Measurements from ENCODE around the gene OTOR. TPM values are rescaled to one million over a fixed set of nuclear protein-coding genes. Genes with fewer than 3 reads are reported as not detected.

Gene OTOR
- total and polyA plus RNA-seq, 2 of the 13 experiments (the other 11 are each of a cell fraction or from before 2014, with no cell fraction given), result not detected

DNA sequence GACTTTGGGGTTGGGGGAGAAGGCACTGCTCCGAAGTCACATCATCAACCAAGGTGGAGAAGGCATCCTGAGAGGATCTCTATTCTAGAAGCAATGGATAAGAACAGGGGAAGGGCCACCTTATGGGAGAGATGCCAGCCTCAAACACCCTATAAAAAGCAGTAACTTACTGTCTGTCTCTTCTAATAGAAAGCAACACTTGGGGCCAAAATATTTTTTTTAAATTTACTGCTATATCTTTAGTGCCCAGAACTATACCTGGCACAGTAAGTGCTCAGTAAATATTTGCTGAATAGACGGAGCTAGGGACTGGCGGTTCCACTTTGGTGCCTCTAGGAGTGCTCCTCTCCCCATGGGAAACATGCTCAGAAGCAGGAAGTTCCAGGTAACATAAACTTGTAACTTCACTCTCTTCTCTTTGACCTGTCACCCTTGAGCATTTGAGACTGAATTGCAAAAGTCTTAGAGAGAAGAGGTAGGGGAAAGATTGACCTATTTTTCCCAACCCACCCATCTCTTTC lies 807 bp upstream of the OTOR start (continued):
- TF ChIP-seq KDM6A (CRISPR knock-in tag; IDR thresholded peaks at IDR 0.05; ENCODE audit: low read depth) (no peak), ELF3 (CRISPR knock-in tag; IDR thresholded peaks at IDR 0.05) (0 out of 2 replicates have a peak, but pooled peaks have one; percentile 28), PHB2 (IDR thresholded peaks at IDR 0.05; ENCODE audit: partially characterized antibody) (no peak), ZSCAN22 (CRISPR knock-in tag; IDR thresholded peaks at IDR 0.05) (no peak), ZNF557 (CRISPR knock-in tag; IDR thresholded peaks at IDR 0.05) (no peak), STAT5B (CRISPR knock-in tag; IDR thresholded peaks at IDR 0.05) (no peak), XRCC5 (optimal IDR thresholded peaks at IDR 0.05; ENCODE audit: low read length) (peak; percentile 26), MTF1 (CRISPR knock-in tag; IDR thresholded peaks at IDR 0.05) (no peak), MAFK (conservative IDR thresholded peaks at IDR 0.05 in 1 of 2, IDR thresholded peaks at IDR 0.05 in 1 of 2; ENCODE audit: low read length in 2 of 2) (peak; percentile 26 to 39; a peak in 1 of 4 replicates)
- TF ChIP-seq, protein P1, sequence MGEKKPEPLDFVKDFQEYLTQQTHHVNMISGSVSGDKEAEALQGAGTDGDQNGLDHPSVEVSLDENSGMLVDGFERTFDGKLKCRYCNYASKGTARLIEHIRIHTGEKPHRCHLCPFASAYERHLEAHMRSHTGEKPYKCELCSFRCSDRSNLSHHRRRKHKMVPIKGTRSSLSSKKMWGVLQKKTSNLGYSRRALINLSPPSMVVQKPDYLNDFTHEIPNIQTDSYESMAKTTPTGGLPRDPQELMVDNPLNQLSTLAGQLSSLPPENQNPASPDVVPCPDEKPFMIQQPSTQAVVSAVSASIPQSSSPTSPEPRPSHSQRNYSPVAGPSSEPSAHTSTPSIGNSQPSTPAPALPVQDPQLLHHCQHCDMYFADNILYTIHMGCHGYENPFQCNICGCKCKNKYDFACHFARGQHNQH (CRISPR knock-in tag; IDR thresholded peaks at IDR 0.05), result no peak

DNA sequence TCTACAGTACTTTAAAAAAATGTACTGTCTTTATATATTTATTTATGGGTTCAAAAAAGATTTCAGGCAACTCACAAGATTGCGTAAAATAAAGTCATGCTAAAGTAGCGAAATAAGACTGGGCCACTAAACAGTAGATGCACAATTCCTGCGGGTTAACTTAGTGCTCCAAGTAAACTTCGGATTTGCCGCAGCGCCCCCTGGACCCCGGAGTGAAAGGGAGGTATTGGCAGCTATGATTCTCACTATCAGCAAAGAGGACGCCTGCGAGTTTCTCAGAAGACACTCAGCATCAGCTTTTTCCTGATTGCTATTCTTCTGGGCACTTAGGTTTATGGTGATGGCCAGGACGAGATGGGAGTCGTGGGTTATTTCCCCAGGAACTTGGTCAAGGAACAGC lies 1.4 kb downstream of the OTOR start:
- ATAC-seq (peak; percentile 67), DNase-seq (ENCODE audit: low spot score) (peak; percentile 23), FAIRE-seq (no peak)
- BruUV-seq (replicated peaks), result no TSS peak
- H3K4me2 ChIP-seq (ENCODE audit: low read depth, low read length), result no peak overlapping the region
- H3K27me3 ChIP-seq (ENCODE audit: control insufficient read depth in 1 of 2, insufficient read depth in 2 of 2, low read length in 2 of 2), result no peaks in the 10 kb centered on the region
- WGBS (ENCODE audit: low lambda C conversion rate), result 26% methylated on average over 11 of the region's 11 CpGs
- no peak overlapping the region for H3K9ac ChIP-seq (ENCODE audit: insufficient read depth, low read depth, low read length)
- peaks cover 7% of the 10 kb centered on the region; the same call in 1 of the 2 replicates for H3K4me1 ChIP-seq (ENCODE audit: insufficient read depth, low read length)
- TF ChIP-seq HNRNPLL (IDR thresholded peaks at IDR 0.05; ENCODE audit: low read depth, low read length, poor library complexity, severe bottlenecking) (no peak), ATF1 (CRISPR knock-in tag; IDR thresholded peaks at IDR 0.05) (no peak; the same call in 1 of the 2 replicates), XRCC5 (optimal IDR thresholded peaks at IDR 0.05; ENCODE audit: low read length) (peak; percentile 50), STAG1 (CRISPR knock-in tag; IDR thresholded peaks at IDR 0.05) (peak; percentile 38), AGO2 (optimal IDR thresholded peaks at IDR 0.05; ENCODE audit: low read depth, low read length) (no peak)
- TF ChIP-seq, protein P2, sequence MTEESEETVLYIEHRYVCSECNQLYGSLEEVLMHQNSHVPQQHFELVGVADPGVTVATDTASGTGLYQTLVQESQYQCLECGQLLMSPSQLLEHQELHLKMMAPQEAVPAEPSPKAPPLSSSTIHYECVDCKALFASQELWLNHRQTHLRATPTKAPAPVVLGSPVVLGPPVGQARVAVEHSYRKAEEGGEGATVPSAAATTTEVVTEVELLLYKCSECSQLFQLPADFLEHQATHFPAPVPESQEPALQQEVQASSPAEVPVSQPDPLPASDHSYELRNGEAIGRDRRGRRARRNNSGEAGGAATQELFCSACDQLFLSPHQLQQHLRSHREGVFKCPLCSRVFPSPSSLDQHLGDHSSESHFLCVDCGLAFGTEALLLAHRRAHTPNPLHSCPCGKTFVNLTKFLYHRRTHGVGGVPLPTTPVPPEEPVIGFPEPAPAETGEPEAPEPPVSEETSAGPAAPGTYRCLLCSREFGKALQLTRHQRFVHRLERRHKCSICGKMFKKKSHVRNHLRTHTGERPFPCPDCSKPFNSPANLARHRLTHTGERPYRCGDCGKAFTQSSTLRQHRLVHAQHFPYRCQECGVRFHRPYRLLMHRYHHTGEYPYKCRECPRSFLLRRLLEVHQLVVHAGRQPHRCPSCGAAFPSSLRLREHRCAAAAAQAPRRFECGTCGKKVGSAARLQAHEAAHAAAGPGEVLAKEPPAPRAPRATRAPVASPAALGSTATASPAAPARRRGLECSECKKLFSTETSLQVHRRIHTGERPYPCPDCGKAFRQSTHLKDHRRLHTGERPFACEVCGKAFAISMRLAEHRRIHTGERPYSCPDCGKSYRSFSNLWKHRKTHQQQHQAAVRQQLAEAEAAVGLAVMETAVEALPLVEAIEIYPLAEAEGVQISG (CRISPR knock-in tag; IDR thresholded peaks at IDR 0.05), result 0 out of 2 replicates have a peak, but pooled peaks have one; percentile 27
- TF ChIP-seq, protein P3, sequence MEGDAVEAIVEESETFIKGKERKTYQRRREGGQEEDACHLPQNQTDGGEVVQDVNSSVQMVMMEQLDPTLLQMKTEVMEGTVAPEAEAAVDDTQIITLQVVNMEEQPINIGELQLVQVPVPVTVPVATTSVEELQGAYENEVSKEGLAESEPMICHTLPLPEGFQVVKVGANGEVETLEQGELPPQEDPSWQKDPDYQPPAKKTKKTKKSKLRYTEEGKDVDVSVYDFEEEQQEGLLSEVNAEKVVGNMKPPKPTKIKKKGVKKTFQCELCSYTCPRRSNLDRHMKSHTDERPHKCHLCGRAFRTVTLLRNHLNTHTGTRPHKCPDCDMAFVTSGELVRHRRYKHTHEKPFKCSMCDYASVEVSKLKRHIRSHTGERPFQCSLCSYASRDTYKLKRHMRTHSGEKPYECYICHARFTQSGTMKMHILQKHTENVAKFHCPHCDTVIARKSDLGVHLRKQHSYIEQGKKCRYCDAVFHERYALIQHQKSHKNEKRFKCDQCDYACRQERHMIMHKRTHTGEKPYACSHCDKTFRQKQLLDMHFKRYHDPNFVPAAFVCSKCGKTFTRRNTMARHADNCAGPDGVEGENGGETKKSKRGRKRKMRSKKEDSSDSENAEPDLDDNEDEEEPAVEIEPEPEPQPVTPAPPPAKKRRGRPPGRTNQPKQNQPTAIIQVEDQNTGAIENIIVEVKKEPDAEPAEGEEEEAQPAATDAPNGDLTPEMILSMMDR (CRISPR knock-in tag; IDR thresholded peaks at IDR 0.05), result peak; percentile 46
- ChIA-PET POLR2A (no interaction called here), CTCF (ENCODE audit: low intra/inter-chr PET ratio, low total read pairs) (no interaction called here)
- H2AFZ ChIP-seq (ENCODE audit: low read length), result no peak overlapping the region
- H3K27ac ChIP-seq (ENCODE audit: extremely low read length, insufficient read depth, low read length), result no peak overlapping the region
- no peaks in the 10 kb centered on the region for H3K36me3 ChIP-seq (replicated peaks in 1 of 2; ENCODE audit: control insufficient read depth in 1 of 2, insufficient read depth in 2 of 2, low read length in 2 of 2)
- no peaks in the 10 kb centered on the region for H3K79me2 ChIP-seq (ENCODE audit: insufficient read depth, low read length)
- intact Hi-C loops (cut with micrococcal nuclease; ENCODE audit: unreplicated experiment) (loop anchor here (1.0 kb wide), 1 partner anchor 22 kb away; no protein-coding TSS in a partner anchor), in situ Hi-C loops (cut with HindIII; ENCODE audit: extremely low pct_ligation_motif_present, low pct_unique_long_range_greater_than_20kb) (no loop called here)
- no peaks in the 10 kb centered on the region for H3K9me3 ChIP-seq (ENCODE audit: low read length)
- no peaks in the 10 kb centered on the region for H4K20me1 ChIP-seq (ENCODE audit: insufficient read depth, low read length)
- H3K4me3 ChIP-seq (replicated peaks in 1 of 3; ENCODE audit: insufficient read depth in 1 of 3, low read depth in 2 of 3, low read length in 3 of 3), result no peak overlapping the region

All from HepG2 (cell line).